ENCODE measurements around the gene PHF2.

The PHF2 gene

GRCh38 chr9:93652604-93653592 lies 76.5 kb downstream of the PHF2 start:
- no peak for DNase-seq (ENCODE audit: low spot score)

GRCh38 chr9:93653760-93654159 lies 77.4 kb downstream of the PHF2 start:
- DNase-seq (ENCODE audit: low spot score), result no peak

GRCh38 chr9:93654351-93654961 lies 78.1 kb downstream of the PHF2 start:
- DNase-seq (ENCODE audit: low spot score), result no peak

- DNase-seq (ENCODE audit: low spot score), result no peak
Observed at GRCh38 chr9:93655621-93656425, 79.4 kb downstream of the PHF2 start.

- DNase-seq (ENCODE audit: low spot score), result no peak
Observed at GRCh38 chr9:93656426-93657239, 80.2 kb downstream of the PHF2 start.

- no peak for DNase-seq (ENCODE audit: low spot score)
Observed at GRCh38 chr9:93657331-93658111, 81.1 kb downstream of the PHF2 start.

GRCh38 chr9:93658184-93658925 lies 82.0 kb downstream of the PHF2 start:
- DNase-seq (ENCODE audit: low spot score), result no peak

GRCh38 chr9:93659044-93659836 lies 82.9 kb downstream of the PHF2 start:
- no peak for DNase-seq (ENCODE audit: low spot score)

GRCh38 chr9:93659837-93660177 lies 83.4 kb downstream of the PHF2 start:
- no peak for DNase-seq (ENCODE audit: low spot score)

GRCh38 chr9:93660352-93661046 lies 84.1 kb downstream of the PHF2 start:
- DNase-seq (ENCODE audit: low spot score), result no peak

- no peak for DNase-seq (ENCODE audit: low spot score)
Observed at GRCh38 chr9:93661591-93661990, 85.2 kb downstream of the PHF2 start.

- no peak for DNase-seq (ENCODE audit: low spot score)
Observed at GRCh38 chr9:93662016-93662638, 85.7 kb downstream of the PHF2 start.

GRCh38 chr9:93662952-93663572 lies 86.7 kb downstream of the PHF2 start:
- DNase-seq (ENCODE audit: low spot score), result no peak

GRCh38 chr9:93663877-93664548 lies 87.6 kb downstream of the PHF2 start:
- no peak for DNase-seq (ENCODE audit: low spot score)

GRCh38 chr9:93664549-93665120 lies 88.3 kb downstream of the PHF2 start:
- no peak for DNase-seq (ENCODE audit: low spot score)

- no peak for DNase-seq (ENCODE audit: low spot score)
Observed at GRCh38 chr9:93665128-93665636, 88.8 kb downstream of the PHF2 start.
